DND-41 (cell line): ENCODE results near the gene SLC2A2.

ENCODE experiments used
- EZH2 ChIP-seq: IDR thresholded peaks from 3 replicates; pipeline ENCODE4 v1.6.1; 2012; ENCODE audit warnings: borderline replicate concordance, low read depth, mild to moderate bottlenecking, moderate library complexity, low read length, inconsistent platforms; ENCODE audit not compliant: severe bottlenecking
- TF ChIP-seq, protein P1 (sequence below): IDR thresholded peaks from 2 replicates; pipeline ENCODE4 v1.5.1; 2012; ENCODE audit warnings: borderline replicate concordance, low read length, moderate library complexity, mild to moderate bottlenecking; ENCODE audit not compliant: poor library complexity, severe bottlenecking; ENCODE audit errors: extremely low read depth

DNA sequence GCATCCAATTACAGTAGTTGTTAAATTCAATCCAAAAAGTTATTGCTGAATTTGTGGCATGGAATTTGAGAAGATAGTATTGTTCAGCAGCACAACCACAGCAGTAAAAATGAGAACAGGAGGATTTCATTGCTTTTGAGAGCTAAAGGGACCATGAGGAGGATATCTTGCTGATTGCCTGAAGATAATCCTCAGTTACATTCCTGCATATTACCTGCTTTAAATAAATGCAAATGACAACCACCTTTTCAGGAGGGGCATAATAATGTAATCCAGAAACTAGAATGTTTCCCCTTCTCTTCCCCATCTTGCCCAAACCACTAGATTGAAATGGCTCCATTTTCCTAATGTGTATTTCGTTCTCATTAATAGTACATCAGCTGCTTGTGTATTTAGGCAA lies 35.2 kb upstream of the SLC2A2 start:
- TF ChIP-seq, protein P1, sequence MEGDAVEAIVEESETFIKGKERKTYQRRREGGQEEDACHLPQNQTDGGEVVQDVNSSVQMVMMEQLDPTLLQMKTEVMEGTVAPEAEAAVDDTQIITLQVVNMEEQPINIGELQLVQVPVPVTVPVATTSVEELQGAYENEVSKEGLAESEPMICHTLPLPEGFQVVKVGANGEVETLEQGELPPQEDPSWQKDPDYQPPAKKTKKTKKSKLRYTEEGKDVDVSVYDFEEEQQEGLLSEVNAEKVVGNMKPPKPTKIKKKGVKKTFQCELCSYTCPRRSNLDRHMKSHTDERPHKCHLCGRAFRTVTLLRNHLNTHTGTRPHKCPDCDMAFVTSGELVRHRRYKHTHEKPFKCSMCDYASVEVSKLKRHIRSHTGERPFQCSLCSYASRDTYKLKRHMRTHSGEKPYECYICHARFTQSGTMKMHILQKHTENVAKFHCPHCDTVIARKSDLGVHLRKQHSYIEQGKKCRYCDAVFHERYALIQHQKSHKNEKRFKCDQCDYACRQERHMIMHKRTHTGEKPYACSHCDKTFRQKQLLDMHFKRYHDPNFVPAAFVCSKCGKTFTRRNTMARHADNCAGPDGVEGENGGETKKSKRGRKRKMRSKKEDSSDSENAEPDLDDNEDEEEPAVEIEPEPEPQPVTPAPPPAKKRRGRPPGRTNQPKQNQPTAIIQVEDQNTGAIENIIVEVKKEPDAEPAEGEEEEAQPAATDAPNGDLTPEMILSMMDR = no peak
- TF ChIP-seq EZH2 = no peak
